ENCODE measurements around the gene SCN4B.

DNA sequence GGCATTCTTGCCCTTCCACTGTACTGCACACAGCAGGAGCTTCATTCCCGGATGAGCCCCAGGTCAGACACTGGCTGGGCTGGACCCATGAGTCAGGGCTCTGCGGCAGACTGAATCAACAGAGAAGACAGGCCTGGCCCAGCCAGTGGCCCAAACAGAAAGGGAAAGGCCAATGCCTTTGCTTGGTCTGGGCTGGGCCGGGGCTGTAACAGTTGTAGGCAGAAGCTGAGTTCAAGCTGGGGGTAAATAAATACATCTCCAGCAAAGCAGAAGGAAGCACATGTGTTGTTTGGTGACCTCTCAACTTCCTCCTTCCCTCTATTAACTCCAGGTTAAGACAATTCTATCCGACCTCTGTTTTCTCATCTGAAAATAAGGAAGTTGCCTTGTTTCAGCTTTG, 64.1 kb downstream of the SCN4B start:
- TF ChIP-seq, protein P1, sequence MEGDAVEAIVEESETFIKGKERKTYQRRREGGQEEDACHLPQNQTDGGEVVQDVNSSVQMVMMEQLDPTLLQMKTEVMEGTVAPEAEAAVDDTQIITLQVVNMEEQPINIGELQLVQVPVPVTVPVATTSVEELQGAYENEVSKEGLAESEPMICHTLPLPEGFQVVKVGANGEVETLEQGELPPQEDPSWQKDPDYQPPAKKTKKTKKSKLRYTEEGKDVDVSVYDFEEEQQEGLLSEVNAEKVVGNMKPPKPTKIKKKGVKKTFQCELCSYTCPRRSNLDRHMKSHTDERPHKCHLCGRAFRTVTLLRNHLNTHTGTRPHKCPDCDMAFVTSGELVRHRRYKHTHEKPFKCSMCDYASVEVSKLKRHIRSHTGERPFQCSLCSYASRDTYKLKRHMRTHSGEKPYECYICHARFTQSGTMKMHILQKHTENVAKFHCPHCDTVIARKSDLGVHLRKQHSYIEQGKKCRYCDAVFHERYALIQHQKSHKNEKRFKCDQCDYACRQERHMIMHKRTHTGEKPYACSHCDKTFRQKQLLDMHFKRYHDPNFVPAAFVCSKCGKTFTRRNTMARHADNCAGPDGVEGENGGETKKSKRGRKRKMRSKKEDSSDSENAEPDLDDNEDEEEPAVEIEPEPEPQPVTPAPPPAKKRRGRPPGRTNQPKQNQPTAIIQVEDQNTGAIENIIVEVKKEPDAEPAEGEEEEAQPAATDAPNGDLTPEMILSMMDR (IDR thresholded peaks at IDR 0.05), result no peak
- TF ChIP-seq POLR2A (IDR thresholded peaks at IDR 0.05), result no peak
